Left renal cortex interstitium (tissue), 4 donors: ENCODE data around the gene PCDHGB5. TPM values are rescaled to one million over a fixed set of nuclear protein-coding genes. Genes with fewer than 3 reads are reported as not detected.
"Not testable (repeated sequence)": the region's sequence is repeated elsewhere in the genome, so short reads cannot be mapped to it uniquely, and the experiment has no call there.

Experiments
- DNase-seq, 4 donors: peaks; one replicate each; pipeline ENCODE4 v3.0.0-alpha.2; 2013; ENCODE audit warnings: low read depth in 4 of 4, low spot score in 2 of 4, missing footprints in 1 of 4
- polyA plus RNA-seq, 4 donors: library from polyadenylated mRNA; unstranded; fragments of 120-200 nt; gene quantifications; one replicate each; pipeline ENCODE4 v1.2.1, GENCODE V29; 2013; ENCODE audit not compliant: insufficient read length in 4 of 4

Gene PCDHGB5
- polyA plus RNA-seq, result 10 to 100 TPM in 2 of 4 donors, 1 to 10 TPM in 2; 8.8 to 10.6 (median 10.0) TPM

DNA sequence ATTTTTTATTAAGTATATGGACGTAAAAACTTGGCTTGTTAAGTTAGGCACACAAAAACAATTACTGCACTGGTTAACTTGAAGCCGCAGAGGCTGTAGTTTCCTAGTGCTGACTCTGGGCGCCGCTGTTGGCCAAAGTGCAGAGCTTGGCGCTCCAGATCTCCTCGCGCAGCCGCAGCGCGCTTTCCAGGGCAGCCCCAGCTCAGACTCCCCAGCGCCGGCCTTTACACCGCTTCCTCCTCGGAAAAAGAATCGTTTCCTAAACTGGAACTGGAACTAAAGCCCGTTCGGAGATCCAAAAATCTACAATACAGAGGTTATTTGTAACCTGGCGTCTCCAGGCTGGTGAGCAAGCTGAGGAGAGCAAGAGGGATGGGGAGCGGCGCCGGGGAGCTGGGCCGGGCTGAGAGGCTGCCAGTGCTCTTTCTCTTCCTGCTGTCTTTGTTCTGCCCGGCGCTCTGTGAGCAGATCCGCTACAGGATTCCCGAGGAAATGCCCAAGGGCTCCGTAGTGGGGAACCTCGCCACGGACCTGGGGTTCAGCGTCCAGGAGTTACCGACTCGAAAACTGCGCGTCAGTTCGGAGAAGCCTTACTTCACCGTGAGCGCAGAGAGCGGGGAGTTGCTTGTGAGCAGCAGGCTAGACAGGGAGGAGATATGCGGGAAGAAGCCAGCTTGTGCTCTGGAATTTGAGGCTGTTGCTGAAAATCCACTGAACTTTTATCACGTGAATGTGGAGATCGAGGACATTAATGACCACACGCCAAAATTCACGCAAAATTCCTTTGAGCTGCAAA is at the start of gene PCDHGB5:
Gene PCDHGB5, plus strand, starts transcription at position 192 of the 796 bp plus-strand sequence. Its CDS starts 181 bp downstream, at position 373.
- DNase-seq, result not testable (repeated sequence)

DNA sequence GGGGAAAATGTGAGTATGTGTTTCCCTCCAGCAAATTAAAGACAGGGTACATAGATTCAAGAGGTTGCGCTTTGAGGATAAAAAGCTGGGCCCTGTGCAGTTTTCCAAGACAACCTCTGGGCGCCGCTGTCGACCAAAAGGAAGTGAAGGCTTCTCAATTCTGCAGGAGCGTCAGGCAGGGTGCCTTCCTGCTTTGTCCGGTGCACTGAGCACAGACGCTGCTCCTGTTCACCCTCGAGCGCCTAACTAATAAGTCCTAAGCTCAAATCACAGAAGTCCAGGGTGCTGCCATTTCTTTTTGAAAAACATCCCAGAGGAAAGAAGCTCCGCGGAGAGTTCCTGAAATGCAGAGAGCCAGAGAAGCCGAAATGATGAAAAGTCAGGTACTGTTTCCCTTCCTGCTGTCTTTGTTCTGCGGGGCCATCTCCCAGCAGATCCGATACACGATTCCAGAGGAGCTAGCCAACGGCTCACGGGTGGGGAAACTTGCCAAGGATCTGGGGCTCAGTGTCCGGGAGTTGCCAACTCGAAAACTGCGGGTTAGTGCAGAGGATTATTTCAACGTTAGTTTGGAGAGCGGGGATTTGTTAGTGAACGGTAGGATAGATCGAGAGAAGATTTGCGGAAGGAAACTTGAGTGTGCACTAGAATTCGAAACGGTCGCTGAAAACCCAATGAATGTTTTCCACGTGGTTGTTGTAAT is 47.7 kb upstream of the PCDHGB5 start, which contains the start of gene PCDHGB1:
Gene PCDHGB1, plus strand, starts transcription at position 183 of the 703 bp plus-strand sequence. Its CDS starts 162 bp downstream, at position 345.
- no peak for DNase-seq

DNA sequence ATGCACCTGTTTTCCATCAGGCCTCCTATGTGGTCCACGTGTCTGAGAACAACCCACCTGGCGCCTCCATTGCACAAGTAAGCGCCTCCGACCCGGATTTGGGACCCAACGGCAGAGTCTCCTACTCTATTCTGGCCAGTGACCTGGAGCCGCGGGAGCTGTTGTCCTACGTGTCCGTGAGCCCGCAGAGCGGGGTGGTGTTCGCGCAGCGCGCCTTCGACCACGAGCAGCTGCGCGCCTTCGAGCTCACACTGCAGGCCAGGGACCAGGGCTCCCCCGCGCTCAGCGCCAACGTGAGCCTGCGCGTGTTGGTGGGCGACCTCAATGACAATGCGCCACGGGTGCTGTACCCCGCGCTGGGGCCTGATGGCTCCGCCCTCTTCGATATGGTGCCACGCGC is 46.2 kb upstream of the PCDHGB5 start:
- DNase-seq, result no peak

DNA sequence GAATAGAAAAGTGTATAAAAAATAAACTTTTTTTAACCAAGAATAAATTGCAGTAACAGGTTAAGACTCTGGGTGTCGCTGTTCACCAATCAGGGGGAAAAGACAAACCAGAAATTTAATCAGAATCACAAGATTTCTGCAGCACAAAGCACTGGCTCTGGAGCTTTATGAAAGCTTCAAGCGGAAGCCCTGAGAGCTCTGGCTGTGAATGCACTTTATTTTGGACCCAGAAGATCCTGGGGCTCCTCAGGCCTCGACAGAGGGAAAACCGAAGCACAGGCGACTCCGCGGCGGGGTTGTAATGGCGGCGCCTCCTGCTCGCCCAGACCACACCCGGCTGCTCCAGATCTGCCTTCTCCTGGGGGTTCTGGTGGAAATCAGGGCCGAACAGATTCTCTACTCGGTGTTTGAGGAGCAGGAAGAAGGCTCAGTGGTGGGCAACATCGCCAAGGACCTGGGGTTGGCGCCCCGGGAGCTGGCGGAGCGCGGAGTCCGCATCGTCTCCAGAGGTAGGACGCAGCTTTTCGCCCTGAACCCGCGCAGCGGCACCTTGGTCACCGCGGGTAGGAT is 42.8 kb upstream of the PCDHGB5 start, which contains the start of gene PCDHGA4:
Gene PCDHGA4, plus strand, starts transcription at position 122 of the 570 bp plus-strand sequence. Its CDS starts 87 bp downstream, at position 209.
- DNase-seq, result no peak

DNA sequence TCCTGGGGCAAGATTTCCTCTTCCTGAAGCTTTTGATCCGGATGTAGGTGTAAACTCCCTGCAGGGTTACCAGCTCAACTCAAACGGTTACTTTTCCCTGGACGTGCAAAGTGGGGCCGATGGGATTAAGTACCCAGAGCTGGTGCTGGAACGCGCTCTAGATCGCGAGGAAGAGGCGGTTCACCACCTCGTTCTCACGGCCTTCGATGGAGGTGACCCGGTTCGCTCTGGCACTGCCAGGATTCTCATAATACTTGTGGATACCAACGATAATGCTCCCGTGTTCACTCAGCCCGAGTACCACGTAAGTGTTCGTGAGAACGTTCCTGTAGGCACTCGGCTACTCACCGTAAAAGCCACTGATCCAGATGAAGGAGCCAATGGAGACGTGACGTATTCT is 42.1 kb upstream of the PCDHGB5 start:
- no peak for DNase-seq

DNA sequence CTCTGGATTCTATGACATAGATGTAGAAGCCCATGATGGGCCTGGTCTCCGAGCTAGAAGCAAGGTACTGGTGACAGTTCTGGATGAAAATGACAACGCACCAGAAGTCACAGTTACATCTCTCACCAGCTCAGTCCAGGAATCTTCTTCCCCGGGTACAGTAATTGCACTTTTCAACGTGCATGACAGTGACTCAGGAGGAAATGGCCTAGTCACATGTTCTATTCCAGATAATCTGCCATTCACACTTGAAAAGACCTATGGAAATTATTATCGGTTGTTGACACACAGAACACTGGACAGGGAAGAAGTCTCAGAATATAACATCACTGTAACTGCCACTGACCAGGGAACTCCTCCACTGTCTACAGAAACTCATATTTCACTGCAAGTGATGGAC is 41.6 kb upstream of the PCDHGB5 start:
- DNase-seq, result no peak

DNA sequence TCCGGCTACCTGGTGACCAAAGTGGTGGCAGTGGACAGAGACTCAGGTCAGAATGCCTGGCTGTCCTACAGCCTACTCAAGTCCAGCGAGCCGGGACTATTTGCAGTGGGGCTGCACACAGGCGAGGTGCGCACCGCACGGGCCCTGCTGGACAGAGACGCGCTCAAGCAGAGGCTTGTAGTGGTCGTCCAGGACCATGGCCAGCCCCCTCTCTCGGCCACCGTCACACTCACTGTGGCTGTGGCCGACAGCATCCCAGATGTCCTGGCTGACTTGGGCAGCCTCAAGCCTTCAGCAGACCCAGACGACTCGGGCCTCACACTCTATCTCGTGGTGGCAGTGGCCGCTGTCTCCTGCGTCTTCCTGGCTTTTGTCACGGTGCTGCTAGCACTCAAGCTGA is 40.8 kb upstream of the PCDHGB5 start:
- no peak for DNase-seq

DNA sequence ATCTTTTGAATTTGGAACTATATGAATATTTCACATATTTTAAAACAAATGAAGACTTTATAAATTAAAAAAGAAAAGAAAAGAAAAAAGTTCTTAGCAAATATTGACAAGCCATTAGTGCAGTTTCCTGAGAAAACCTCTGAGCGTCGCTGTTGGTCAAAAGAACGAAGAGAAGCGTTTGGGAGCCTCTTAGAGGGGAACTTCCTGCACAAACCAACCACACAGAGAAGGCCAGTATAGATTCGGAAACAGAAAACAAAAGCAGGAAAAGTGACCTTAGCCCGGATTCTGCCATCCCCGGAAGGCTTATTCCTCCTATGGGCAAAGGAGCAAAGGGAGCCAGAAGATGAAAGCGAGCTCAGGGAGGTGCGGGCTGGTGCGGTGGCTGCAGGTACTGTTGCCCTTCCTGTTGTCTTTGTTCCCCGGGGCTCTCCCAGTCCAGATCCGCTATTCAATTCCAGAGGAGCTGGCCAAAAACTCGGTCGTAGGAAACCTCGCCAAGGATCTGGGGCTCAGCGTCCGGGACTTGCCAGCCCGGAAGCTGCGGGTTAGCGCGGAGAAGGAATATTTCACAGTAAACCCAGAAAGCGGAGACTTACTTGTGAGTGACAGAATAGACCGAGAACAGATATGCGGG is 37.8 kb upstream of the PCDHGB5 start, which contains the start of gene PCDHGB2:
Gene PCDHGB2, plus strand, starts transcription at position 205 of the 637 bp plus-strand sequence. Its CDS starts 142 bp downstream, at position 347.
- no peak for DNase-seq

DNA sequence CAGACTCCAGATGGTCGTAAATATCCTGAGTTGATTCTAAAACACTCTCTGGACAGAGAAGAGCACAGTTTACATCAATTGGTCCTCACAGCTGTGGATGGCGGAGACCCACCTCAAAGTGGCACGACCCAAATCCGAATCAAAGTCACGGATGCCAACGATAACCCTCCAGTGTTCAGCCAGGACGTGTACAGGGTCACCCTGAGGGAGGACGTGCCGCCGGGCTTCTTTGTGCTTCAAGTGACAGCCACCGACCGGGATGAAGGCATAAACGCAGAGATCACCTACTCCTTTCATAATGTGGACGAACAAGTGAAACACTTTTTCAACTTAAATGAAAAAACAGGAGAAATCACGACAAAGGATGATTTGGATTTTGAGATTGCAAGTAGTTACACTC is 37.1 kb upstream of the PCDHGB5 start:
- no peak for DNase-seq

DNA sequence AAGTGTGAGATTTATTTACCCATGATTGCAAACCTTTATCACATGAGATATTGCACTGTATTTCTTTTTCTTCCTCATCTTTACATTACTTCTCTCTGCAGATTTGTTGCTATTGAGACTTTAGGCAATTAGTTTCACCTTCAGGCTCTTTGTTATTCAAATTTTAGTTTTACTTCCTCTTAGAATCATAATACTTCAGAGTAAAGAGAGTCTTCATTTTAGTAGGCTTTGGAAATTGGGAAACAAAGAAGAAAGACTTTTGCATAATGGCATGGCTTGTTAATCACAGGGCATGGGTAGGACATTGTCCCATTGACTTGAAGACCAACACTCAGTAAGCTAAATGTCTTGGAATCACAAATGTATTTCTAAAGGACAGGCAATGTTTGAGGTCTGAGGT is 35.0 kb upstream of the PCDHGB5 start:
- DNase-seq, result no peak

DNA sequence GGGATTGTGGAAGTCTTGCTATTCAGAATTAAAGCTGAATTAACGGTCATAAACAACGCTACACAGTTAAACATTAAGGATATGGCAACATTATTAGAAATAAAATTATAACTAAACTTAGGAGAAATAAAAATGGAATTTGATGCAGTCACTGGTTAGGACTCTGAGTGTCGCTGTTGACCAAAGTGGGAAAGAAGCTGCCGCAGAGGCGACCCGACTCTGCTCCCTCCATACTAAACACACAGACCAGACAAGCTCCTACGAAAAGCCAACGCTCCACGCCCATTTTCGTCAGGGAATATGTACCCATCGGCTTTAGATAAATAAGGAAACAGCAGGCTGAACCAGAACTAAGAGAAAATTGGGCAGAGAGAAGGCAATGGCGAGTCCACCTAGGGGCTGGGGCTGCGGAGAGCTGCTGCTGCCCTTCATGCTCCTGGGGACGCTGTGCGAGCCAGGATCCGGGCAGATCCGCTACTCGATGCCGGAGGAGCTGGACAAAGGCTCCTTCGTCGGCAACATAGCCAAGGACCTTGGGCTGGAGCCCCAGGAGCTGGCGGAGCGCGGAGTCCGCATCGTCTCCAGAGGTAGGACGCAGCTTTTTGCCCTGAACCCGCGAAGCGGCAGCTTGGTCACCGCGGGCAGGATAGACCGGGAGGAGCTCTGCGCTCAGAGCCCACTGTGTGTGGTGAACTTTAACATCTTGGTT is 33.6 kb upstream of the PCDHGB5 start, which contains the start of gene PCDHGA5:
Gene PCDHGA5, plus strand, starts transcription at position 211 of the 709 bp plus-strand sequence. Its CDS starts 169 bp downstream, at position 380.
- DNase-seq, result no peak

DNA sequence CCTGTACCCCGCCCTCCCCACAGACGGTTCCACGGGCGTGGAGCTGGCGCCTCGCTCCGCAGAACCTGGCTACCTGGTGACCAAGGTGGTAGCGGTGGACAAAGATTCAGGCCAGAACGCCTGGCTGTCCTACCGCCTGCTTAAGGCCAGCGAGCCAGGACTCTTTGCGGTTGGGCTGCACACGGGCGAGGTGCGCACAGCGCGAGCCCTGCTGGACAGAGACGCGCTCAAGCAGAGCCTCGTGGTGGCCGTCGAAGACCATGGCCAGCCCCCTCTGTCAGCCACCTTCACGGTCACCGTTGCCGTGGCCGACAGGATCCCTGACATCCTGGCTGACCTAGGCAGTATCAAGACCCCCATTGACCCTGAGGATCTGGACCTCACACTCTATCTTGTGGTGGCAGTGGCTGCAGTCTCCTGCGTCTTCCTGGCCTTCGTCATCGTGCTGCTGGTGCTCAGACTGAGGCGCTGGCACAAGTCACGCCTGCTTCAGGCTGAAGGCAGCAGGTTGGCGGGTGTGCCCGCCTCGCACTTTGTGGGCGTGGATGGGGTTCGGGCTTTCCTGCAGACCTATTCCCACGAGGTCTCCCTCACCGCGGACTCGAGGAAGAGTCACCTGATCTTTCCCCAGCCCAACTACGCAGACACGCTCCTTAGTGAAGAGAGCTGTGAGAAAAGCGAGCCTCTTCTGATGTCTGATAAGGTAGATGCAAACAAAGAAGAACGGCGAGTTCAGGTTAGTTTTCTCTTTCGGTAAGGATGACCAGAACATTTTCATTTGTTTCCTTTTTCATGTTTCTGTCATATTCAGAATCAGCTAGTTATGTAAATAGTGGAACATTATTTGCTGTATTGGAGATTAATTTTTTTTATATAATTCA is 31.5 kb upstream of the PCDHGB5 start:
- DNase-seq, result no peak

DNA sequence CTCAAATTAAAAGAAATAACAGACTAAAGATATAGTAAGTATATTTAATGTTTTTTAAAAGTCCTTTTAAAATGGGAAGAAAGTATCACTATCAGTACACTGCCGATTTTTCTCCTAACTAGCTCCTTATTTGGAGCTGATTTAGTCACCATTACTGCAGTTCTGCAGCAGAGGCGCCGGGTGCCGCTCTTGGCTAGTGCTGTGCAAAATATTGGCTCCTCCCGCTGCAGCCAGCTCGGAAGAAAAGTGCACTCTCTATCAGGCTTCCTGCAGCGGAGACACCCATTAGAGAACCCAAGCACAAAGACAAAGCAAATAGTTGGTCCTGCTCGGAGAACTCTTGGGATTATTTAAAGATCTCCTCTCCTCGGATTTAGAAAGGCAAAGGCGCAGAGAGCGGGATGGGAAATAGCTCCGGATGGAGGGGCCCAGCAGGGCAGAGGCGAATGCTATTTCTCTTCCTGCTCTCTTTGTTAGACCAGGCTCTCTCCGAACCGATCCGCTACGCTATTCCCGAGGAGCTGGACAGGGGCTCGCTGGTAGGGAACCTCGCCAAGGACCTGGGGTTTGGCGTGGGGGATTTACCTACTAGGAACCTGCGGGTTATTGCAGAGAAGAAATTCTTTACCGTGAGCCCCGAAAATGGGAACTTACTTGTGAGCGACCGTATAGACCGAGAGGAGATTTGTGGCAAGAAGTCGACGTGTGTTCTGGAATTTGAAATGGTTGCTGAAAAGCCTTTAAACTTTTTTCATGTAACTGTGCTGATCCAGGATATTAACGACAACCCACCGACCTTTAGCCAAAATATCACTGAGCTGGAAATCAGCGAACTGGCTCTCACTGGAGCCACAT is 27.5 kb upstream of the PCDHGB5 start, which contains the start of gene PCDHGB3:
Gene PCDHGB3, plus strand, starts transcription at position 249 of the 855 bp plus-strand sequence. Its CDS starts 153 bp downstream, at position 402.
- no peak for DNase-seq

DNA sequence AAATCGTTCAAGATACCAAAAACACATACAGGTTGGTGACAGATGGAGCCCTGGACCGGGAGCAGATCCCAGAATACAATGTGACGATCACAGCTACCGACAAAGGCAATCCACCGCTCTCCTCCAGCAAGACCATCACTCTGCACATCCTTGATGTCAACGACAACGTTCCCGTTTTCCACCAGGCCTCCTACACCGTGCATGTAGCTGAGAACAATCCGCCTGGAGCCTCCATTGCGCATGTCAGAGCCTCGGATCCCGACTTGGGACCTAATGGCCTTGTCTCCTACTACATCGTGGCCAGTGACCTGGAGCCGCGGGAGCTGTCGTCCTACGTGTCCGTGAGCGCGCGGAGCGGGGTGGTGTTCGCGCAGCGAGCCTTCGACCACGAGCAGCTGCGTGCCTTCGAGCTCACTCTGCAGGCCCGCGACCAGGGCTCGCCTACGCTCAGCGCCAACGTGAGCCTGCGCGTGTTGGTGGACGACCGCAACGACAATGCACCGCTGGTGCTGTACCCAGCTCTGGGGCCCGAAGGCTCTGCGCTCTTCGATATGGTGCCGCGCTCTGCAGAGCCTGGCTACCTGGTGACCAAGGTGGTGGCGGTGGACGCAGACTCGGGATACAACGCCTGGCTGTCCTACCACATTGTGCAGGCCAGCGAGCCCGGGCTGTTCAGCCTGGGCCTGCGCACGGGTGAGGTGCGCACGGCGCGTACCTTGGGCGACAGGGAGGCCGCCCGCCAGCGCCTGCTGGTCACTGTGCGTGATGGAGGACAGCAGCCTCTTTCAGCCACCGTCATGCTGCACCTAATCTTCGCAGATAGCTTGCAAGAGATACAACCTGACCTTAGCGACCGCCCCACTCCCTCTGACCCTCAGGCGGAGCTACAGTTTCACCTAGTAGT is 25.9 kb upstream of the PCDHGB5 start:
- DNase-seq, result no peak

DNA sequence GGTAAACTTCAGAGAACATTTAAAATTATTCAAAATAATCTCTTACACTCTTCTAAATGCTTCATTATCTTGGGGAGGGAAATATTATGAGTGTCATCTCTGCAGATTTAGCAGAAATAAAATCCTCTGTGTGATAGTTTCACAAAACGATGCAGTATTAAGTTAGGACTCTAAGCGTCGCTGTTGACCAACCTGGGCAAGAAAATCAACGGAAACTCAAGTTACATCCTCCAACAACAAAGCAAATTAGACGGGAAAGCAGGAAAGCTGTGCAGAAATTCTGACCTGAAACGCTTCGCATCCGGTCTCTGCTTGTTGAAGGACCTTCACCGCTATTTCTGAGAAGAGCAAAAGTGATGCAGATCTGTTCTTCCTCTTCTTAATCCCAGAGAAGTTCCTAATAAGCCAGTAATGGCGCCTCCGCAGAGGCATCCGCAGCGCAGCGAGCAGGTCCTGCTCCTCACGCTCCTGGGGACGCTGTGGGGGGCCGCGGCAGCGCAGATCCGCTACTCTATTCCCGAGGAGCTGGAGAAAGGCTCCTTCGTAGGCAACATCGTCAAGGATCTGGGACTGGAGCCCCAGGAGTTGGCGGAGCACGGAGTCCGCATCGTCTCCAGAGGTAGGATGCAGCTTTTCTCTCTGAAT is 24.0 kb upstream of the PCDHGB5 start, which contains the start of gene PCDHGA6:
Gene PCDHGA6, plus strand, starts transcription at position 219 of the 645 bp plus-strand sequence. Its CDS starts 193 bp downstream, at position 412.
- no peak for DNase-seq

DNA sequence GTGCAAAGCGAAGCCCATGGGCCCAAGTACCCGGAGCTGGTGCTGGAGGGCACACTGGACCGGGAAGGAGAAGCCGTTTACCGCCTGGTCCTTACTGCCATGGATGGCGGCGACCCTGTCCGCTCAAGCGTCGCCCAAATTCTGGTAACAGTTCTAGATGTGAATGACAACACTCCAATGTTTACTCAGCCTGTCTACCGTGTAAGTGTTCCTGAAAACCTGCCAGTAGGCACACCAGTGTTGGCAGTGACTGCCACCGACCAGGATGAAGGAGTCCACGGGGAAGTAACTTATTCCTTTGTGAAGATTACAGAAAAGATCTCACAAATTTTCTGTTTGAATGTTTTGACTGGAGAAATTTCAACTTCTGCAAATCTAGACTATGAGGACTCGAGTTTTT is 23.1 kb upstream of the PCDHGB5 start:
- DNase-seq, result no peak
